GM12878 (cell line): ENCODE results near the gene SBF1. TPM values are rescaled to one million over a fixed set of nuclear protein-coding genes. Genes with fewer than 3 reads are reported as not detected.

Experiments used
- ATAC-seq: fragments of 200-7000 bp; cut with Tn5 transposase; 3 replicates; pipeline ENCODE4 v1.9.1; 2020; ENCODE audit warnings: mild to moderate bottlenecking, moderate library complexity
- BruUV-seq: library from RNA; stranded (reverse); fragments of 400-500 nt; replicated peaks from 2 replicates; lab custom pipeline; 2021; lab: Mats Ljungman, UMichigan
- CTCF ChIA-PET: fragments of 300-600 bp; sonication (Branson Sonifier 250); formaldehyde crosslinking; extraction: SDS; loops from one replicate; lab custom pipeline; 2021; ENCODE audit warnings: inconsistent platforms; lab: Yijun Ruan, JAX
- POLR2A ChIA-PET: fragments of 350-600 bp; formaldehyde crosslinking; extraction: SDS; loops from one replicate; lab custom pipeline; 2021; ENCODE audit warnings: inconsistent platforms; lab: Charles Lee
- RAD21 ChIA-PET: fragments of 300-600 bp; sonication (Branson Sonifier 250); formaldehyde crosslinking; loops from one replicate; lab custom pipeline; 2023; ENCODE audit warnings: antibody characterized with exemption; ENCODE audit not compliant: unreplicated experiment; lab: Charles Lee
- SMC1A ChIA-PET: fragments of 300-600 bp; sonication (Branson Sonifier 250); formaldehyde crosslinking; loops from one replicate; lab custom pipeline; 2023; ENCODE audit not compliant: unreplicated experiment, uncharacterized antibody; lab: Charles Lee
- DNase-seq: peaks from one replicate; pipeline ENCODE4 v3.0.0-alpha.2; 2011; ENCODE audit warnings: low read depth, low spot score
- FAIRE-seq: peaks from 3 replicates; lab custom pipeline; 2011; peaks lifted over from hg19 to GRCh38; lab: Jason Lieb, UNC
- H2AFZ ChIP-seq: 2 replicates; pipeline ENCODE4 v1.6.0; 2011; ENCODE audit warnings: low read depth, low read length, control low read depth; ENCODE audit not compliant: control insufficient read depth
- H3K27ac ChIP-seq: 2 replicates; pipeline ENCODE4 v1.5.1; 2011; ENCODE audit warnings: control low read depth; ENCODE audit not compliant: control insufficient read depth, insufficient read depth
- H3K27me3 ChIP-seq, 2 experiments: replicated peaks in 1 of 2; 2 replicates each; pipeline versions ENCODE4 v1.6.0 to v1.6.1; 2011; ENCODE audit warnings: low read length in 1 of 2; ENCODE audit not compliant: control insufficient read depth in 2 of 2, insufficient read depth in 2 of 2
- H3K36me3 ChIP-seq, 2 experiments: 2 replicates each; pipeline ENCODE4 v1.5.1; 2011; ENCODE audit warnings: low read length in 1 of 2; ENCODE audit not compliant: control insufficient read depth in 2 of 2, insufficient read depth in 2 of 2
- H3K4me1 ChIP-seq: 2 replicates; pipeline ENCODE4 v1.6.1; 2011; ENCODE audit warnings: mild to moderate bottlenecking, low read length, moderate library complexity, mixed read lengths; ENCODE audit not compliant: control insufficient read depth, insufficient read depth
- H3K4me2 ChIP-seq: 2 replicates; pipeline ENCODE4 v1.6.0; 2011; ENCODE audit warnings: control low read depth; ENCODE audit not compliant: control insufficient read depth, insufficient read depth
- H3K4me3 ChIP-seq: fragments of 200-600 bp; sonication (generic); 2 replicates; pipeline ENCODE4 v1.5.1; 2016
- H3K79me2 ChIP-seq: 2 replicates; pipeline ENCODE4 v1.6.0; 2011; ENCODE audit warnings: low read length; ENCODE audit not compliant: control insufficient read depth, insufficient read depth
- H3K9ac ChIP-seq: 2 replicates; pipeline ENCODE4 v1.8.0; 2011; ENCODE audit warnings: low read length, control low read depth, mixed read lengths; ENCODE audit not compliant: control insufficient read depth, insufficient read depth
- H3K9me3 ChIP-seq: replicated peaks from 3 replicates; pipeline ENCODE4 v1.5.1; 2011; ENCODE audit warnings: mild to moderate bottlenecking, low read length; ENCODE audit not compliant: control insufficient read depth, insufficient read depth
- H4K20me1 ChIP-seq: 2 replicates; pipeline ENCODE4 v1.6.0; 2011; ENCODE audit not compliant: control insufficient read depth, insufficient read depth
- BCL3 ChIP-seq: IDR thresholded peaks from 2 replicates; pipeline ENCODE4 v1.6.1; 2011; ENCODE audit warnings: borderline replicate concordance, low read depth, mild to moderate bottlenecking, moderate library complexity, low read length; ENCODE audit not compliant: insufficient read depth, poor library complexity, severe bottlenecking
- E2F4 ChIP-seq: IDR thresholded peaks from 2 replicates; pipeline ENCODE4 v1.6.1; 2012; ENCODE audit warnings: low read depth, low read length, improper control_type of control experiment
- EED ChIP-seq: sonication (generic); IDR thresholded peaks from 2 replicates; pipeline ENCODE4 v1.6.1; 2016; ENCODE audit warnings: antibody characterized with exemption, low read depth
- ETV6 ChIP-seq, 2 experiments: fragments of 450-650 bp in 1 of 2; IDR thresholded peaks in 1 of 2; conservative IDR thresholded peaks in 1 of 2; 2 replicates each; pipeline ENCODE4 v1.6.1; 2014; ENCODE audit warnings: antibody characterized with exemption in 1 of 2, borderline replicate concordance in 1 of 2, low read depth in 1 of 2, mild to moderate bottlenecking in 1 of 2, moderate library complexity in 1 of 2
- HDAC6 ChIP-seq: fragments of 200-600 bp; sonication (generic); IDR thresholded peaks from one replicate; pipeline ENCODE4 v1.8.0; 2017; ENCODE audit warnings: antibody characterized with exemption; ENCODE audit not compliant: unreplicated experiment
- IRF5 ChIP-seq: fragments of 450-650 bp; IDR thresholded peaks from 2 replicates; pipeline ENCODE4 v1.6.1; 2017; ENCODE audit warnings: borderline replicate concordance
- KDM1A ChIP-seq: fragments of 200-600 bp; sonication (generic); IDR thresholded peaks from 2 replicates; pipeline ENCODE4 v1.6.1; 2016; ENCODE audit warnings: borderline replicate concordance
- PKNOX1 ChIP-seq: fragments of 450-650 bp; IDR thresholded peaks from 2 replicates; pipeline ENCODE4 v1.6.1; 2016; ENCODE audit warnings: mild to moderate bottlenecking
- SKIL ChIP-seq: fragments of 450-650 bp; IDR thresholded peaks from 2 replicates; pipeline ENCODE4 v1.6.1; 2017; ENCODE audit warnings: mild to moderate bottlenecking, low read depth, inconsistent platforms; ENCODE audit not compliant: poor library complexity, severe bottlenecking
- SMARCA5 ChIP-seq: fragments of 450-650 bp; IDR thresholded peaks from 2 replicates; pipeline ENCODE4 v1.6.1; 2017; ENCODE audit warnings: mild to moderate bottlenecking
- TCF3 ChIP-seq: IDR thresholded peaks from 2 replicates; pipeline ENCODE4 v1.6.1; 2012; ENCODE audit warnings: low read depth, mild to moderate bottlenecking, low read length, borderline replicate concordance; ENCODE audit not compliant: insufficient read depth
- TCF7 ChIP-seq: IDR thresholded peaks from 2 replicates; pipeline ENCODE4 v1.6.1; 2014; ENCODE audit warnings: antibody characterized with exemption, borderline replicate concordance
- ZNF274 ChIP-seq: IDR thresholded peaks from one replicate; pipeline ENCODE4 v1.8.0; 2011; ENCODE audit not compliant: insufficient read length, insufficient read depth
- ZNF384 ChIP-seq: IDR thresholded peaks from 2 replicates; pipeline ENCODE4 v1.6.1; 2012; ENCODE audit warnings: low read depth, mild to moderate bottlenecking, low read length, improper control_type of control experiment, borderline replicate concordance
- WGBS: methylation state at CpG from one replicate; pipeline ENCODE4 v1.1.6; 2016; ENCODE audit warnings: low lambda C conversion rate; ENCODE audit not compliant: insufficient replicate concordance, insufficient coverage; ENCODE audit errors: missing lambda C conversion rate; 5-methylcytosine and 5-hydroxymethylcytosine counted together
- in situ Hi-C: fragments of 300-500 bp; cut with MboI; formaldehyde crosslinking; loops from 9 replicates; pipeline ENCODE4 v1.14.3; 2018; ENCODE audit warnings: mixed read lengths
- intact Hi-C: fragments of 100-400 bp; cut with micrococcal nuclease; formaldehyde crosslinking; loops from one replicate; pipeline ENCODE4 v1.14.2; 2022; ENCODE audit not compliant: unreplicated experiment
- polyA plus RNA-seq, 11 experiments: library from polyadenylated mRNA; depleted of rRNA in 4 of 11; unstranded in 6 of 11; stranded (reverse) in 5 of 11; fragments of >200 nt; fragmentation: Nextera tagmentation in 4 of 11; fragmentation: Illumina TruSeq in 1 of 11; extraction: Ambion mirVana in 4 of 11; extraction: Trizol in 1 of 11; gene quantifications; 1 replicate in 1 of 11; 2 replicates in 10 of 11; pipeline versions ENCODE4 v1.2.1 to v1.2.3, GENCODE V29; 2011 to 2016; ENCODE audit warnings: inconsistent platforms in 2 of 11, missing spikeins in 2 of 11, low read depth in 1 of 11
- total RNA-seq, 4 experiments: library from RNA; depleted of rRNA in 3 of 4; stranded (reverse); fragments of >200 nt in 3 of 4; fragmentation: Illumina TruSeq in 1 of 4; extraction: Trizol in 1 of 4; gene quantifications; 2 replicates each; pipeline versions ENCODE4 v1.2.1 to v1.2.3, GENCODE V29; 2013 to 2021

SBF1 gene
- total and polyA plus RNA-seq, 10 of the 15 experiments (the other 5 are each of a cell fraction or from before 2014, with no cell fraction given), result 0.23 to 95.0 (median 17.8) TPM

- 1% methylated on average over 50 of the region's 62 CpGs for WGBS
- H2AFZ ChIP-seq, result no peak overlapping the region
- peaks cover 50% of the 10 kb centered on the region for H3K4me1 ChIP-seq
- no TSS peak for BruUV-seq
- H3K79me2 ChIP-seq, result peaks cover 50% of the 10 kb centered on the region
- CTCF ChIA-PET, result interaction anchor here (0.6 to 2.9 kb wide), 13 partner anchors 19 to 231 kb away, joined by 3 to 16 read pairs (median 5); partner anchors contain the start of genes HDAC10, LMF2, NCAPH2 and SCO2
- H3K9ac ChIP-seq, result peak overlapping the region; percentile 66
- H3K27me3 ChIP-seq, result no peaks in the 10 kb centered on the region
- SMC1A ChIA-PET, result interaction anchor here (1.6 kb wide), 1 partner anchor 23 kb away, joined by 5 read pairs; no protein-coding TSS in a partner anchor
- in situ Hi-C loops (no loop called here), intact Hi-C loops (loop anchor here (10.0 kb wide), 1 partner anchor 229 kb away; the partner anchor contains the start of gene TUBGCP6)
- peak overlapping the region; percentile 99 for H3K4me2 ChIP-seq
- POLR2A ChIA-PET, result interaction anchor here (1.0 to 2.2 kb wide), 3 partner anchors 28 to 147 kb away, joined by 3 to 6 read pairs (median 3); partner anchors contain the start of gene SCO2
- RAD21 ChIA-PET, result interaction anchor here (1.3 to 2.3 kb wide), 5 partner anchors 21 to 147 kb away, joined by 3 to 11 read pairs (median 6); partner anchors contain the start of genes LMF2 and SCO2
- no peak overlapping the region for H3K27ac ChIP-seq
- ATAC-seq (no peak), DNase-seq (no peak), FAIRE-seq (no peak)
- no peaks in the 10 kb centered on the region for H4K20me1 ChIP-seq
- 0 out of 4 replicates have a peak, but pooled peaks cover 0 to 4% of the 10 kb centered on the region in 2 experiments for H3K36me3 ChIP-seq
- H3K9me3 ChIP-seq, result no peaks in the 10 kb centered on the region
- H3K4me3 ChIP-seq, result peak overlapping the region; percentile 96
- TF ChIP-seq ETV6 (conservative IDR thresholded peaks at IDR 0.05 in 1 of 2, IDR thresholded peaks at IDR 0.05 in 1 of 2; ENCODE audit: borderline replicate concordance in 1 of 2, low read depth in 1 of 2) (no peak), KDM1A (no peak), ZNF274 (no peak), TCF3 (no peak), PKNOX1 (no peak), ZNF384 (no peak), E2F4 (no peak), SMARCA5 (no peak), EED (no peak), HDAC6 (no peak), TCF7 (no peak), SKIL (no peak), BCL3 (no peak), IRF5 (no peak)
Measured at GRCh38 chr22:50473855-50474671, 772 bp downstream of the SBF1 start.
